HepG2 (cell line): ENCODE measurements around the gene IFNA4. TPM values are rescaled to one million over a fixed set of nuclear protein-coding genes. Genes with fewer than 3 reads are reported as not detected.

Experiments used
- ATAC-seq: fragments of 200-7000 bp; cut with Tn5 transposase; 3 replicates; pipeline ENCODE4 v1.9.1; 2020; ENCODE audit warnings: mild to moderate bottlenecking, moderate library complexity
- BruUV-seq: library from RNA; stranded (reverse); fragments of 400-500 nt; replicated peaks from 2 replicates; lab custom pipeline; 2021; lab: Mats Ljungman, UMichigan
- CTCF ChIA-PET: fragments of 300-600 bp; formaldehyde crosslinking; extraction: SDS; loops from one replicate; lab custom pipeline; 2021; ENCODE audit warnings: low total read pairs, inconsistent platforms, low intra/inter-chr PET ratio; lab: Yijun Ruan, JAX
- POLR2A ChIA-PET: fragments of 350-600 bp; sonication (Branson Sonifier 250); formaldehyde crosslinking; loops from one replicate; lab custom pipeline; 2020; ENCODE audit warnings: antibody characterized with exemption, inconsistent platforms; lab: Yijun Ruan, JAX
- DNase-seq: peaks from one replicate; pipeline ENCODE4 v3.0.0-alpha.2; 2015; ENCODE audit warnings: low spot score
- FAIRE-seq: peaks from 3 replicates; lab custom pipeline; 2011; peaks lifted over from hg19 to GRCh38; lab: Jason Lieb, UNC
- H2AFZ ChIP-seq: one replicate; pipeline ENCODE4 v1.6.1; 2011; ENCODE audit warnings: low read length, inconsistent platforms
- H3K27ac ChIP-seq: fragments of 300-600 bp; 3 replicates; pipeline ENCODE4 v1.8.0; 2011; ENCODE audit warnings: mixed run types, mild to moderate bottlenecking, mixed read lengths, low read length, inconsistent platforms; ENCODE audit not compliant: insufficient read depth; ENCODE audit errors: extremely low read length
- H3K27me3 ChIP-seq, 2 experiments: fragments of 200-600 bp in 1 of 2; 2 replicates in 1 of 2; 3 replicates in 1 of 2; pipeline versions ENCODE4 v1.6.0 to v1.8.0; 2011; ENCODE audit warnings: low read length in 2 of 2, mild to moderate bottlenecking in 2 of 2, moderate library complexity in 2 of 2, inconsistent platforms in 1 of 2; ENCODE audit not compliant: insufficient read depth in 2 of 2, control insufficient read depth in 1 of 2
- H3K36me3 ChIP-seq, 2 experiments: fragments of 200-600 bp in 1 of 2; replicated peaks in 1 of 2; 2 replicates in 1 of 2; 3 replicates in 1 of 2; pipeline versions ENCODE4 v1.5.1 to v1.8.0; 2011; ENCODE audit warnings: low read length in 2 of 2, inconsistent platforms in 1 of 2; ENCODE audit not compliant: insufficient read depth in 2 of 2, control insufficient read depth in 1 of 2
- H3K4me1 ChIP-seq: 2 replicates; pipeline ENCODE4 v1.5.1; 2012; ENCODE audit warnings: low read length, inconsistent platforms; ENCODE audit not compliant: insufficient read depth
- H3K4me2 ChIP-seq: 2 replicates; pipeline ENCODE4 v1.6.0; 2011; ENCODE audit warnings: low read depth, low read length, inconsistent platforms
- H3K4me3 ChIP-seq, 3 experiments: fragments of 200-600 bp in 1 of 3; sonication (generic), shearing (Covaris generic) in 1 of 3; replicated peaks in 1 of 3; 2 replicates each; pipeline ENCODE4 v1.5.1; 2011 to 2016; ENCODE audit warnings: low read length in 3 of 3, inconsistent platforms in 2 of 3, low read depth in 2 of 3, mild to moderate bottlenecking in 2 of 3, control low read depth in 1 of 3, mixed read lengths in 1 of 3; ENCODE audit not compliant: insufficient read depth in 1 of 3
- H3K79me2 ChIP-seq: one replicate; pipeline ENCODE4 v1.6.1; 2011; ENCODE audit warnings: low read length, inconsistent platforms; ENCODE audit not compliant: insufficient read depth
- H3K9ac ChIP-seq: 2 replicates; pipeline ENCODE4 v1.6.0; 2011; ENCODE audit warnings: mild to moderate bottlenecking, low read depth, low read length, inconsistent platforms; ENCODE audit not compliant: insufficient read depth
- H3K9me3 ChIP-seq: 2 replicates; pipeline ENCODE4 v1.5.1; 2012; ENCODE audit warnings: mild to moderate bottlenecking, low read length
- H4K20me1 ChIP-seq: 2 replicates; pipeline ENCODE4 v1.6.0; 2011; ENCODE audit warnings: inconsistent platforms, mild to moderate bottlenecking, low read length, moderate library complexity; ENCODE audit not compliant: insufficient read depth
- LCORL ChIP-seq, 2 experiments: fragments of 450-650 bp in 1 of 2; sonication (generic) in 1 of 2; formaldehyde crosslinking in 1 of 2; IDR thresholded peaks; 2 replicates each; pipeline versions ENCODE4 v1.5.0 to v1.6.1; 2017 to 2020; ENCODE audit warnings: antibody characterized with exemption in 1 of 2, missing genetic modification reagents in 1 of 2
- MXD4 ChIP-seq: IDR thresholded peaks from 2 replicates; pipeline ENCODE4 v1.6.1; 2016; ENCODE audit warnings: mild to moderate bottlenecking, missing biosample characterization, missing genetic modification reagents
- TSC22D2 ChIP-seq: sonication (generic); formaldehyde crosslinking; IDR thresholded peaks from 2 replicates; pipeline ENCODE4 v1.5.1; 2020; ENCODE audit warnings: missing genetic modification reagents, mild to moderate bottlenecking, borderline replicate concordance
- WGBS: methylation state at CpG from one replicate; pipeline ENCODE4 v1.1.6; 2017; ENCODE audit warnings: low lambda C conversion rate; 5-methylcytosine and 5-hydroxymethylcytosine counted together
- in situ Hi-C: cut with HindIII; loops from 2 replicates; pipeline ENCODE4 v1.10.0; 2017; ENCODE audit warnings: low pct_unique_long_range_greater_than_20kb; ENCODE audit not compliant: extremely low pct_ligation_motif_present
- intact Hi-C: fragments of 100-400 bp; cut with micrococcal nuclease; formaldehyde crosslinking; loops from one replicate; pipeline ENCODE4 v1.10.0; 2022; ENCODE audit not compliant: unreplicated experiment
- polyA plus RNA-seq, 8 experiments: library from polyadenylated mRNA; depleted of rRNA in 3 of 8; stranded (reverse) in 7 of 8; unstranded in 1 of 8; fragments of >200 nt; fragmentation: Illumina TruSeq in 4 of 8; extraction: Trizol in 4 of 8; gene quantifications; 2 replicates each; pipeline versions ENCODE4 v1.2.1 to v1.2.3, GENCODE V29; 2011 to 2016; ENCODE audit warnings: low read depth in 4 of 8, missing spikeins in 1 of 8, mixed read lengths in 1 of 8; ENCODE audit not compliant: insufficient read depth in 1 of 8
- total RNA-seq, 5 experiments: library from RNA; depleted of rRNA; stranded (reverse); fragments of >200 nt; fragmentation: Illumina TruSeq; extraction: Trizol; gene quantifications; 2 replicates each; pipeline ENCODE4 v1.2.3, GENCODE V29; 2016; ENCODE audit warnings: low read depth in 1 of 5
- TF ChIP-seq, protein P1 (sequence below): sonication (generic); formaldehyde crosslinking; IDR thresholded peaks from 2 replicates; pipeline ENCODE4 v1.4.0; 2020; ENCODE audit warnings: missing genetic modification reagents, mild to moderate bottlenecking, borderline replicate concordance
- TF ChIP-seq, protein P2 (sequence below): sonication (generic); formaldehyde crosslinking; IDR thresholded peaks from 2 replicates; pipeline ENCODE4 v1.8.0; 2022; ENCODE audit warnings: mild to moderate bottlenecking, missing genetic modification reagents, moderate library complexity
- TF ChIP-seq, protein P3 (sequence below): sonication (generic); formaldehyde crosslinking; IDR thresholded peaks from 2 replicates; pipeline ENCODE4 v1.5.1; 2020; ENCODE audit warnings: missing genetic modification reagents, mild to moderate bottlenecking, borderline replicate concordance
- TF ChIP-seq, protein P4 (sequence below): sonication (generic); formaldehyde crosslinking; IDR thresholded peaks from 2 replicates; pipeline ENCODE4 v1.5.1; 2020; ENCODE audit warnings: mild to moderate bottlenecking, missing genetic modification reagents, borderline replicate concordance

IFNA4 gene
- total and polyA plus RNA-seq, 2 of the 13 experiments (the other 11 are each of a cell fraction or from before 2014, with no cell fraction given) = not detected

DNA sequence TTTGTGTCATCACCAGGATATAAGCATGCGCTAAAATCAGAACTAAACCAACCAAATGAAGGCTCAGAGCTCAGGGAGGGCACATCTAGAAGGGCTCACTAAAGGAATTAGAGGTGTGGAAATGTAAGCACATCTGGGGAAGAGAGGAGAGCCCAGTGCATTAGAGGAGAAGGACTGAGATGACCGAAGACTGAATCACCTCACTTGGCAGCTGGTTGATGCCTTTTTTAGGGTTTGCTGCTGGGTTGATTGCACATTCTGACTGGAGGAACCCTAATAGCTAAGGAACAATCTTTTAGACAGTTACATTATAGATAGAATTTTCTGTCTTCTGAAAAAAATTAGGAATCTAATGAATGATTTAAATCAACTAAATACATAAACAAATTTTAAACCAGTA, 12.7 kb downstream of the IFNA4 start (continued):
- TF ChIP-seq, protein P1, sequence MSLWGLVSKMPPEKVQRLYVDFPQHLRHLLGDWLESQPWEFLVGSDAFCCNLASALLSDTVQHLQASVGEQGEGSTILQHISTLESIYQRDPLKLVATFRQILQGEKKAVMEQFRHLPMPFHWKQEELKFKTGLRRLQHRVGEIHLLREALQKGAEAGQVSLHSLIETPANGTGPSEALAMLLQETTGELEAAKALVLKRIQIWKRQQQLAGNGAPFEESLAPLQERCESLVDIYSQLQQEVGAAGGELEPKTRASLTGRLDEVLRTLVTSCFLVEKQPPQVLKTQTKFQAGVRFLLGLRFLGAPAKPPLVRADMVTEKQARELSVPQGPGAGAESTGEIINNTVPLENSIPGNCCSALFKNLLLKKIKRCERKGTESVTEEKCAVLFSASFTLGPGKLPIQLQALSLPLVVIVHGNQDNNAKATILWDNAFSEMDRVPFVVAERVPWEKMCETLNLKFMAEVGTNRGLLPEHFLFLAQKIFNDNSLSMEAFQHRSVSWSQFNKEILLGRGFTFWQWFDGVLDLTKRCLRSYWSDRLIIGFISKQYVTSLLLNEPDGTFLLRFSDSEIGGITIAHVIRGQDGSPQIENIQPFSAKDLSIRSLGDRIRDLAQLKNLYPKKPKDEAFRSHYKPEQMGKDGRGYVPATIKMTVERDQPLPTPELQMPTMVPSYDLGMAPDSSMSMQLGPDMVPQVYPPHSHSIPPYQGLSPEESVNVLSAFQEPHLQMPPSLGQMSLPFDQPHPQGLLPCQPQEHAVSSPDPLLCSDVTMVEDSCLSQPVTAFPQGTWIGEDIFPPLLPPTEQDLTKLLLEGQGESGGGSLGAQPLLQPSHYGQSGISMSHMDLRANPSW (CRISPR knock-in tag) = no peak
- TF ChIP-seq, protein P2, sequence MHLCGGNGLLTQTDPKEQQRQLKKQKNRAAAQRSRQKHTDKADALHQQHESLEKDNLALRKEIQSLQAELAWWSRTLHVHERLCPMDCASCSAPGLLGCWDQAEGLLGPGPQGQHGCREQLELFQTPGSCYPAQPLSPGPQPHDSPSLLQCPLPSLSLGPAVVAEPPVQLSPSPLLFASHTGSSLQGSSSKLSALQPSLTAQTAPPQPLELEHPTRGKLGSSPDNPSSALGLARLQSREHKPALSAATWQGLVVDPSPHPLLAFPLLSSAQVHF (CRISPR knock-in tag) = no peak
- TF ChIP-seq, protein P3, sequence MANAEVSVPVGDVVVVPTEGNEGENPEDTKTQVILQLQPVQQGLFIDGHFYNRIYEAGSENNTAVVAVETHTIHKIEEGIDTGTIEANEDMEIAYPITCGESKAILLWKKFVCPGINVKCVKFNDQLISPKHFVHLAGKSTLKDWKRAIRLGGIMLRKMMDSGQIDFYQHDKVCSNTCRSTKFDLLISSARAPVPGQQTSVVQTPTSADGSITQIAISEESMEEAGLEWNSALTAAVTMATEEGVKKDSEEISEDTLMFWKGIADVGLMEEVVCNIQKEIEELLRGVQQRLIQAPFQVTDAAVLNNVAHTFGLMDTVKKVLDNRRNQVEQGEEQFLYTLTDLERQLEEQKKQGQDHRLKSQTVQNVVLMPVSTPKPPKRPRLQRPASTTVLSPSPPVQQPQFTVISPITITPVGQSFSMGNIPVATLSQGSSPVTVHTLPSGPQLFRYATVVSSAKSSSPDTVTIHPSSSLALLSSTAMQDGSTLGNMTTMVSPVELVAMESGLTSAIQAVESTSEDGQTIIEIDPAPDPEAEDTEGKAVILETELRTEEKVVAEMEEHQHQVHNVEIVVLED (CRISPR knock-in tag) = no peak

DNA sequence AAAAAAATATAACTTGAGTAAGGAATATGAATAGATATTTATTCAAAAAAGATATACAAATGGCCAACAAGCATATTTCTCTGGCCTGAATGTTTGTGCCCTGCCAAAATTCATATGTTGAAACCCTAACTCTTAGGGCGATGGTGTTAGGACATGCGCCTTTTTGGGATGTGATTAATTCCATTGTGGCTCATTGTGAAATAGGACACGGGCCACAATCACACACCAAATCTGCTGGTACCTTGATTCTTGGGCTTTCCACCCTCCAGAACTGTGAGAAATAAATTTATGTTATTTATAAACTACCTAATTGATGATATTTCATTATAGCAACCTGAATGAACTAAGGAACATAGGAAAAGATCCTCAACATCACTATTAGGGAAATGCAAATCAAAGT, 15.2 kb downstream of the IFNA4 start:
- Histone ChIP-seq H3K36me3 (no peaks in the 10 kb centered on the region), H3K4me1 (no peaks in the 10 kb centered on the region), H2AFZ (no peak overlapping the region), H3K4me2 (no peak overlapping the region), H3K9ac (no peak overlapping the region), H3K4me3 (no peak overlapping the region), H4K20me1 (no peaks in the 10 kb centered on the region), H3K27ac (no peak overlapping the region), H3K9me3 (no peaks in the 10 kb centered on the region), H3K27me3 (no peaks in the 10 kb centered on the region), H3K79me2 (no peaks in the 10 kb centered on the region)
- ATAC-seq (no peak), DNase-seq (no peak), FAIRE-seq (no peak)
- POLR2A ChIA-PET = no interaction called here
- in situ Hi-C loops (no loop called here), intact Hi-C loops (no loop called here)
- 42% methylated on average over 3 of the region's 3 CpGs for WGBS
- BruUV-seq = no TSS peak
- CTCF ChIA-PET = no interaction called here
- TF ChIP-seq, protein P4, sequence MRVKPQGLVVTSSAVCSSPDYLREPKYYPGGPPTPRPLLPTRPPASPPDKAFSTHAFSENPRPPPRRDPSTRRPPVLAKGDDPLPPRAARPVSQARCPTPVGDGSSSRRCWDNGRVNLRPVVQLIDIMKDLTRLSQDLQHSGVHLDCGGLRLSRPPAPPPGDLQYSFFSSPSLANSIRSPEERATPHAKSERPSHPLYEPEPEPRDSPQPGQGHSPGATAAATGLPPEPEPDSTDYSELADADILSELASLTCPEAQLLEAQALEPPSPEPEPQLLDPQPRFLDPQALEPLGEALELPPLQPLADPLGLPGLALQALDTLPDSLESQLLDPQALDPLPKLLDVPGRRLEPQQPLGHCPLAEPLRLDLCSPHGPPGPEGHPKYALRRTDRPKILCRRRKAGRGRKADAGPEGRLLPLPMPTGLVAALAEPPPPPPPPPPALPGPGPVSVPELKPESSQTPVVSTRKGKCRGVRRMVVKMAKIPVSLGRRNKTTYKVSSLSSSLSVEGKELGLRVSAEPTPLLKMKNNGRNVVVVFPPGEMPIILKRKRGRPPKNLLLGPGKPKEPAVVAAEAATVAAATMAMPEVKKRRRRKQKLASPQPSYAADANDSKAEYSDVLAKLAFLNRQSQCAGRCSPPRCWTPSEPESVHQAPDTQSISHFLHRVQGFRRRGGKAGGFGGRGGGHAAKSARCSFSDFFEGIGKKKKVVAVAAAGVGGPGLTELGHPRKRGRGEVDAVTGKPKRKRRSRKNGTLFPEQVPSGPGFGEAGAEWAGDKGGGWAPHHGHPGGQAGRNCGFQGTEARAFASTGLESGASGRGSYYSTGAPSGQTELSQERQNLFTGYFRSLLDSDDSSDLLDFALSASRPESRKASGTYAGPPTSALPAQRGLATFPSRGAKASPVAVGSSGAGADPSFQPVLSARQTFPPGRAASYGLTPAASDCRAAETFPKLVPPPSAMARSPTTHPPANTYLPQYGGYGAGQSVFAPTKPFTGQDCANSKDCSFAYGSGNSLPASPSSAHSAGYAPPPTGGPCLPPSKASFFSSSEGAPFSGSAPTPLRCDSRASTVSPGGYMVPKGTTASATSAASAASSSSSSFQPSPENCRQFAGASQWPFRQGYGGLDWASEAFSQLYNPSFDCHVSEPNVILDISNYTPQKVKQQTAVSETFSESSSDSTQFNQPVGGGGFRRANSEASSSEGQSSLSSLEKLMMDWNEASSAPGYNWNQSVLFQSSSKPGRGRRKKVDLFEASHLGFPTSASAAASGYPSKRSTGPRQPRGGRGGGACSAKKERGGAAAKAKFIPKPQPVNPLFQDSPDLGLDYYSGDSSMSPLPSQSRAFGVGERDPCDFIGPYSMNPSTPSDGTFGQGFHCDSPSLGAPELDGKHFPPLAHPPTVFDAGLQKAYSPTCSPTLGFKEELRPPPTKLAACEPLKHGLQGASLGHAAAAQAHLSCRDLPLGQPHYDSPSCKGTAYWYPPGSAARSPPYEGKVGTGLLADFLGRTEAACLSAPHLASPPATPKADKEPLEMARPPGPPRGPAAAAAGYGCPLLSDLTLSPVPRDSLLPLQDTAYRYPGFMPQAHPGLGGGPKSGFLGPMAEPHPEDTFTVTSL (CRISPR knock-in tag) = no peak
- TF ChIP-seq MXD4 (CRISPR knock-in tag) = no peak
- no peak for TF ChIP-seq LCORL (IDR thresholded peaks at IDR 0.05)
- TF ChIP-seq LCORL (CRISPR knock-in tag; IDR thresholded peaks at IDR 0.05) = no peak
- no peak for TF ChIP-seq TSC22D2
